ENCODE data around the gene TBC1D2.

Gene TBC1D2

DNA sequence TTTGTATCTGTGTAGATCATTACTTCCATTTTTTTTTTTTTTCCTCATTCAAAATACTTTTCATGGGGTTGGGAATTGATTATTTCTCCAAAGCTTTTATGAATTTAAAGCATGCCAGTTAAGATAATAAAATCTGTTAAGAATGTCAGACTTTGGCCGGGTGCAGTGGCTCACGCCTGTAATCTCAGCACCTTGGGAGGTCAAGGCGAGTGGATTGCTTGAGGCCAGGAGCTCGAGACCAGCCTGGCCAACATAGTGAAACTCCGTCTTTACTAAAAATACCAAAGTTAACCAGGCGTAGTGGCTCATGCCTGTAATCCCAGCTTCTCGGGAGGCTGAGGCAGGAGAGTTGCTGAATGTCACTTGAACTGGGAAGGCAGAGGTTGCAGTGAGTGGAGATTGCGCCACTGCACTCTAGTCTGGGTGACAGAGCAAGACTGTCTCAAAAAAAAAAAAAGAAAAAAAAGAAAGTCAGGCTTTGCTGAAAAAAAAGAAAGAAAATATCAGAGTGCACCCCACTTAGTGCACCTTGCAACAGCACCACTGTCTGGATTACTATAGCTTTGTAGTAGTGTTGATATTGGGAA lies 18.5 kb downstream of the TBC1D2 start:
- DNase-seq: no peak

DNA sequence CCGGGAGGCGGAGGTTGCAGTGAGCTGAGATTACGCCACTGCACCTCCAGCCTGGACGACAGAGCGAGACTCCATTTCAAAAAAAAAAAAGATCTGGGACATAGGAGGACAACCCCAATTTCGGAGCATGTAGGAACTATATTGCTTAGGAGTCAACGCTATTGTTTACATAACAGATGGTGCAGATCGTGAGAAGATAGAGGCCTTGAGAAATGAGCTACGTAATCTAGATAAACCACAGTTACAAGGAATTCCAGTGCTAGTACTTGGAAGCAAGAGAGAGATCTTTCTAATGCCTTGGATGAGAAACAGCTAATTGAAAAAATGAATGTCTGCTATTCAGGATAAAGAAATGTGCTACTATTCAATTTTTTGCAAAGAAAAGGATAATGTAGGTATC lies 20.3 kb downstream of the TBC1D2 start:
- peak; percentile 58 for DNase-seq

DNA sequence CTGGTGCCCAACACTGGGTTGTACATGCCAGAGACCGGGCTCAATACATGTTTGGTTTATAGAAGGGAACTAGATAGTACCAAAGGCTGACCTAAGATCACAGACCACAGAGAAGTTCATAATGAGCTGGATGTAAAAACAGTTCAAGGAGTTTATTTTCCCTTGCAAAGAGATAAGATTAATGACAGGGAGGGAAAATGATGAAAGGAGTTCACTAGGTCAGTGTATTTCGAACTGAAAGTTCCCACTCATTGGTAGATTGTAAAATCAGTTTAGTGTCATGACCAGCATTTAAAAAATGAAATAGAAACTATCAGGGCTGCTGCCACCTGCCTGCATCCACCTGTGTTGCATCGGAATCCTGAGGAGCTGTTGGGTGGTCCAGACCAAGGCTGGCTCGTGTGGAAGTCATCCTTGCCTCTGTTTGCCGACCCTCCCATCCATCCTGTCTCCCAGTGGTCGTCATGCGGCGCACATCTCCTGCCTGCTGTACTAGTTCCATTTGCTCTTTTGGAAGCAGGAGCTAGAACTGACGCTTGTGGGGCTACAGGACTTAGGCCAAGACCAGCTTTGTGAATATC lies 21.1 kb downstream of the TBC1D2 start:
- DNase-seq: no peak

DNA sequence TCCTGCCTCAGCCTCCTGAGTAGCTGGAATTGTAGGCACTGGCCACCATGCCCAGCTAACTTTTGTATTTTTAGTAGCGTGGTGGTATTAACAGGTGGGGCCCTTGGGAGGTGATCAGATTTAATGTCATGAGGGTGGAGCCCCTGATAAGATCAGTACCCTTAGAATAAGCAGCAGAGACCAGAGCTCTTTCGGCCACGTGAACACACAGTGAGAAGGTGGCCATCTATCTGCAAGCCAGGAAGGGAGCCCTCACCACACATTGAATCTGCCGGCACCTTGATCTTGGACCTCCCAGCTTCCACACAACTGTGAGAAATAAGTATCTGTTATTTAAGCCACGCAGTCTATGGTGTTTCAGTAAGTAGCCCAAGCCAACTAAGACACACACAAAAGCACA lies 22.5 kb downstream of the TBC1D2 start:
- DNase-seq: no peak

DNA sequence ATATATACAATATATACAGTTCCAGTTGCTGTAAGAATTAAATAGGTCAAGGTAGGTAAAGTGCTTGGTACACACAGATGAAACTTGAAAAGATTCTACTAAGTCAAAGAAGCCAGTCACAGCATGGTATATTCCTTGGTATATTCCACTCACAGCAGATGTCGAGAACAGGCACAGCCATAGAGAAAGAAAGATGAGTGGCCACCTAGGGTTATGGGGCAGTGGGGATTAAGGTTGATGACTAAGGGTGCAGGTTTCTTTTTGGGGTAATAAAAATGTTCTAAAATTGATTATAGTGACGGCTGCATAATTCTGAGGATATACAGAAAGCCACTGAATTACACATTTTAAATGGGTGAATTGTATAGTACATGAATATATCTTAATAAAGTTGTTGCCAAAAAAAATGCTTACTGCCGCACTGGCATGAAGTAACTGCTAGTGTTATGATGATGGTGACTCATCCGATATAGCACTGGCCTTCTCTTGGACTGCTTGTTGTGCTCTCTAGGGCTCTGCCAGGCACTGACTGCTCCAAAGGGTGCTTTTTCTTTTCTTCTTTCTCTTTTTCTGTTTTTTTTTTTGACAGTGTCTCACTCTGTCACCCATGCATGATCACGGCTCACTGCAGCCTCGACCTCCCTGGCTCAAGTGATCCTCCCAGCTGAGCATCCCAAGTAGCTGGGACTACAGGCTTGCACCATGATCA lies 23.5 kb downstream of the TBC1D2 start:
- DNase-seq: no peak

DNA sequence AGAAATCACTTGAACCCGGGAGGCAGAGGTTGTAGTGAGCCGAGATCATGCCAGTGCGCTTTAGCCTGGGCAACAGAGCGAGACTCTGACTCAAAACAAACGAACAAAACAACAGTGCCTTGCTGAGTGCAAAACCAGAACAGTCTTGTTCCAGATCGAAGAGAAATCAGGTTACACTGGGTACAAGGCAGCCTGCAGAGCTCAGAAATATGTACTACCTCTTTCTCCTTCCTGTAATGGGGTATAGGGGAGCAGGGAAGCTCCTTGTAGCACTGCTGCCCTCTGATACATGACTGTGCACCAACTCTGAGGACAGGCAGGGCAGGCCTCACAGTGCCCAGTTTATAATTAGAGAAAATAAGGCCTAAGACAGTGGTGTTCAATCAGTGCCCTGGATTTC lies 24.7 kb downstream of the TBC1D2 start:
- DNase-seq: no peak

DNA sequence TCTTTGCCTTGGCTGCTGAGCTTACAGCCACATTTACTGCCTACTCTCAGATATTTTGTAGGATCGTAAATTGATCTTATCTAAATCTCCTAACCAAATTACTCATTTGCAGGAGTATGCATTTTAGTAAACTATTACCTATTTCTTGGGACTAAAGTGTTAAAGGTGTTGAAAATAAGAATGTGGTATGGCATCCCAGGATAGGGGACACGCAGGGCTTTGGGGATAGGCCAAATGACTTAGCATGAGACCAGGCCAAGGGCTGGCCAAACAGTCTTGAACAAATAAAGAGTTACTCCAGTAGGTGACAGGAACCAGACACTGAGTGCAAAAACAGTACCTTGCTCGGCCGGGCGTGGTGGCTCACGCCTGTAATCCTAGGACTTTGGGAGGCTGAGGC lies 25.1 kb downstream of the TBC1D2 start:
- no peak for DNase-seq

DNA sequence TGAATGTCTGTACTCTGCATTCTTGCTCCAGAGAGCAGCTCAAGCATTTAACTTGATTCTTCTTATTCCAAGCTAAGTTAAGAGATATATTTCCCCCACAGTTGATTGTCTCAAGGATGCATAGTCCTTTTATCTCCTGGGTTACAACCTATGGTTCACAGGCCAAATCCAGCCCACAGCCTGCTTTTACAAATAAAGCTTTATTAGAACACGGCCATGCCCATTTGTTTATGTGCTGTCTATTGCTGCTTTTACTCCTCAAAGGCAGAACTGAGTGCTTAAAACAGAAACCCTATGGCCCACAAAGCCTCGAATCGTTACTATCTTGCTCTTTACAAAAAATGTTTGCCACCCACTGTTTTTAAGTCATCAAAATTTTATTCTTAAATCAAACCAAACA lies 25.8 kb downstream of the TBC1D2 start:
- no peak for DNase-seq

DNA sequence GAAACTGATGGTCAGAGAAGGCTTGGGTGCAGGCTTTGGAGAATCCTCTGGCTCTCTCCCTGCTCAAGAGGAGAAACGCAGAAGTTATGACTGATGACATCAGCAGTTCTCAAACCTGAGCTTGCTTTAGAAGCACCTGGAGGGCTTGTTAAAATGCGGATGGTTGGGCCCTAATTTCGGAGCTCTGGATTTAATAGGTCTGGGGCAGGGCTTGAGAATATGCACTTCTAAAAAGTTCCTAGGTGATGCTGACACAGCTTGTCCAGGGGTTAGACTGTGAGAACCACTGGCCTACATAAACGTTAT lies 26.4 kb downstream of the TBC1D2 start:
- DNase-seq: no peak

DNA sequence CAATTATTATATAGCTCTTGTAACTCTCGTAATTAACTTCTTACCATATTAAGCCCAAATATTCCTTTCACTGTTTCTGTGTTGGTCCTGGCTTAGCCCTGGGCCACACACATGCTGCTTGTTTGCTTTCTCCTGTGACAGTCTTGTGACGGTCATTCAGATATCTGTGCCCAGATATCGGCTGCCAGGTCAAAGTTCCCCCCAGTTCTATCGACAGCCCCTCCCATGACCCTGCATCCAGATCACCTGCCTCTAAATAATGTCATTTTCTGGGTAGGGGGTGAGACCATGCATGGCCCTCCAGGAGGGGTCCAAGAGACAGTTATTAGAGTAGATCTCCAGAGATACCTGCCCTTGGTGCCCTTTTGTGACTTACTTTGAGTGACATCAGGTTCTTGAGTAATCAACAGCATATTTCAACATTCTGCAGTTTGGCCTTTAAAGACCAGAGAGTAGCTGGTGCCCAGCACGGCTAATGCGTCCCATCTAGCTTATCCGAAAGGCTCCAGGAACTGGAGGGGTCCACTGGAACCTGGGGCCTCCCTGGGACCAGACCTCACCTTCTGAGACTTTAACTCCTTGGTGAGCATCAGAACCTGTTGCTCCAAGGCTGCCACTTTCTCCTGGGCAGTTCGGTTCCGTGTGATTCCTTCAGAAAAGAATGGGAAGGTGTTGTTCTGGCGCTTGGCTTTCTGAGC lies 26.9 kb downstream of the TBC1D2 start:
- DNase-seq: no peak

DNA sequence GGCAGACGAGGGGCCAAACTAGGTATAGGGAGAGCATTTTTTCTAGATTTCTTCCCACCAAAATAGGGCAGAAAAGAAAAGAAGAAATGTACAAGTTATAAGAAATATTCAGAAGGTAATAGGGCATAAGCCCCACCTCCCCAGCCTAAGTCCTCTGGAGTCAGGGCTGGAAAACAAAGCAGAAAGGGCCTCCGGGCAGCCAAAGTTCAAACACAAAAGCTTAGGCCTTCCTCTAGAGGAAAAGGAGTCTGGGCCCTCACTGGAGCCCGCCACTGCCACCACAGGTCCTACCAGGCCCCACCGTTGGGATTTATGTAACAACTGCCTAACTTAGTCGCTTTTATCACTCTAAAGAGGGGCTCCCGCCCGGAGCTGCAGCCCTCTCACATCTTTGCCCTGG lies 27.6 kb downstream of the TBC1D2 start:
- no peak for DNase-seq

DNA sequence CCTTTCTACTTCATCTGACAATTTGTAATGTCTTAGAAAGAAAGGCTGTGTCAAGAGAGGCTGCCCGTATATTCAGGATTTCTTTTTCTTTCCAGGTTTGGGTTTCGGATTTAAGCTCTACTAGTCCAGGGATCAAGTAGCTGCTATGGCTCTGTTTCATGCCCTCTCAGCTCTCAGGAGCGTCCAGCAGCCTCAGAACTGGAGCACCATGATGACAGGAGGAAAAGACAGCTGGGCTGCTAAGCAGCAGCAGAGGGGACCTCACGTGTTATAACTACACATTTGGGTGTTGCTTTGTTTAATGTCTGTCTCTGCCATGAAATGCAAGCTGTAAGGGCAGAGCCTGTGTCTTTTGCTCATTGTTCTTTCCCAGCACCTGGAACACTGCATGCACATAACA lies 28.5 kb downstream of the TBC1D2 start:
- peak; percentile 80 for DNase-seq

DNA sequence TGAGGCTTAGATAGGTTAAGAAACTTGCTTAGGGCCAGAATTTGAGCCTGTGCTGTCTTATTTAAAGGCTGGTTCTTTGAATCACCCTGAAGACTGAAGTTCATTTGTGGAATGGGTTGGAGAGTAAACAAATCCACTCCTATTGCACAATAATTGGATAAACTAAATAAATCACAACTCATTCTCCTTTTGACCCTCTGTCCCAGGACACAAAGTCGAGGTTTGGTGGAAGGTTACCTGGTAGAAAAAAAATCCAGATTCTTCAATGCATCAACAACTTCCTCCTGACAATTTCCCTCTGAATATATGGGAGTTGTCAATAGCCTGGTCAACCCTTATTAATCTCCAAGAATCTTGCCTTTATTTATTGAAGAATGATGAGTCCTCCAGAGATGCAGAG lies 28.9 kb downstream of the TBC1D2 start:
- no peak for DNase-seq

DNA sequence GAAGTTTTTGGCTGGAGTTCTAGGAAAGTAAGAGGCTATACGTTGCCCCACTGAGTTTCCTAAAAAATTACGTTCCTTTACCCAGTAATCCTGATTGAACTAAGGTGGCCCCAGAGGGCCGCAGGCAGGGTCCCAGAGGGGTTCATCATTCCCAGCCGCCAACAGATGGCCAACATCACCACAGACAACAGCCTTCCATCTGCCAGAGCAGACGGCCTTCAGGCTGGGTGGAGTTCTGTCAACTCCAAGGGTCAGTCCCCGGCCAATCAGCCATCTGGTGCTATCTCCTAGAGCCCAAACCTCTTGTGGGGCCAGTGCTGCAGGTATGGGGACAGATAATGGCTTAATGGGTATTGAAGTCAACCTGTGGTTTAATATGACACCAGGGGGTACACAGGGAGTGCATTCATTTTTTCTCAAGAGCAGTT lies 30.4 kb downstream of the TBC1D2 start:
- peak; percentile 77 for DNase-seq

DNA sequence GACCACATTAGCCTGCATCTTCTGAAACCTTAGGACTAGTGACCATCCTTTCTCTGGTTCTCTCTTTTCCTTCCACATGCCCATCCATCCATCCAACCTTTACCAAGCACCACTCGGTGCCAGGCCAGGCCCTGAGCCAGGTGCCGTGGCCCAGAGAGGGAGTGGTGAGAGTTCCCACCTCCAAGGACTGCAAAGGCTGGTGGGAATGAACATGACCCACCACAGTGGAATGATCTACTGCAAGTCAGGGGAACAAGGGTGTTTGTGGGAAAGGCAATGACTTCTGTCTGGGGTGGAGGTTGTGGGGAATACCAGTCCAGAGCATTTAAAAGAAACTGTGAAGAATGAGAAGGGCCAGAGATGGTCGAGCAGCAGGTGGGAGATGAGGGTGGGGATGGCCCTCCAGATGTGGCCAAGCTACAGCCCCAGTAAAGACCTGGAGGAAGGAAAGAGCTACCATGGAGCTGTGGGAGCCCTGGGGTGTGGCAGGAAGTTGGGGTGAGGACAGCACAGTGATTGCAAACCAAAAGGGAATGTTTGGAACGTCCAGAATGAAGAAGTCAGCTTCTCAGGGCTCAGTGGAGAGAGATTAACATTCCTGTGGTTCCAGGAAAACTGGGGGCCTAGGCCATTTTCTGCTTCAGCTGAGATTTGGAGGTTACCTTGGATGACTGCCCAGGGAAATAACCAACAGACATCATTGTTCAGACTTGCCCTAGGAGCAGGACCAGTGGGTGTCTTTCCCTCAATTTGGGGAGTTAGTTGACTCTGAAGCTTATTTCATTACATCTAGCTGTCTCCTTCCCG lies 32.4 kb downstream of the TBC1D2 start:
- DNase-seq: peak; percentile 38

DNA sequence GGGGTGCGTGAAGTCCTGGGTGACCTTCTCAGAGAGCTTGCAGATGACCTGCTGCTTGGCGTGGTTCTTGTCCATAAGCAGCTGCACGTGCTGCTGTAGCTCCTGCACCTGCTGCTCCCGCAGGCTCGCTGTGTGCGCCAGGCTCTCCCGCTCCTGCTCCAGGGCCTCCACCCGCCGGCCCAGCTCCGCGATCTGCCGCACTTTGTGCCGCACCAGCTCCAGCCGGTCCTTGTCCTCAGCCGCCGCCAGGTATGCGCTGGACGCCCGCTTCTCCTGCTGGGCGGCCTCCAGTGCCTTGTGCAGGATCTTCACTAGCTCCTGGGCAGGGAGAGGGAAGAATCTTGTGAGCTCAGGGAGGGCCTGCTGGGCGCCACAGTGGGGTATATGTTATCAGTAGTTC lies 34.5 kb downstream of the TBC1D2 start:
- no peak for DNase-seq

DNA sequence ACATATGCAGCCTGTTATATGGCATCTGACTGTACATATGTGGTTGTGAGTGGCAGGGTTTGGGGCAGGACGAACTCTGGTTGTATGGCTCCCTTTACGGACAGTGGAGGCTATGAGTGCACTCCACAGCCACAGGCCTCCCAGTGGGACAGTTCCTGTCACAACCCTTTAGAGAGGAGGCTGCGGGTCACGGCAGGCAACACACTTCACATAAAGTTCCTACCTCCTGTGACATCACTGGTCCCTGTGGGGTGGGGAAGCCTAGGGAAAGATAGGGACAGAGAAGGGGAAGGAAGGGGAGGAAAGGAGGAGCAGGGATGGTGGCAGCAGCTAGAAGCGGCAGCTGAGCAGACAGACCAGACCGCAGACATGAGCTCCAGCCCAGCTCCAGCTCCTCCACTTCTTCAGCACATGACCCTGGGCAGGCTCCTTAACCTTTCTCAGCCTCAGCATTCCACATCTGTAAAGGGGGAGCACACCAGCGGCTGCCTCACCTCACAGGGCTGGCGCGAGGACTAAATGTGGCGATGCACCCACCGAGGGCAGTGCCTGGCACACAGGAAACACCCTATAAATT lies 35.6 kb downstream of the TBC1D2 start:
- DNase-seq: no peak

DNA sequence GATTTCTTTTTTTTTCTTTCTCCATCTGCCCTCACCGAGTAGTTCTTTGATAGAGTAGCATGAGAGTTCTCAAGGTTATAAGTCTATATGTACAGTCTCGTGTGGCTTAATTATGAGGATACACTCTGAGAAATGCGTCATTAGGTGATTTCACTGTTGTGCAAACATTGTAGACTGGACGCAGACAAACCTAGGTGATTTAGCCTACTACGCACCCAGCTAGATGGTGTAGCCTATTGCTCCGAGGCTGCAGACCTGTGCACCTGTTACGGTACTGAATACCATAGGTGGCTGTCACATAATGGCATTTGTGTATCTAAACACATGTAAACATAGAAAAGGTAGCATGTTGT lies 36.1 kb downstream of the TBC1D2 start:
- DNase-seq: no peak

DNA sequence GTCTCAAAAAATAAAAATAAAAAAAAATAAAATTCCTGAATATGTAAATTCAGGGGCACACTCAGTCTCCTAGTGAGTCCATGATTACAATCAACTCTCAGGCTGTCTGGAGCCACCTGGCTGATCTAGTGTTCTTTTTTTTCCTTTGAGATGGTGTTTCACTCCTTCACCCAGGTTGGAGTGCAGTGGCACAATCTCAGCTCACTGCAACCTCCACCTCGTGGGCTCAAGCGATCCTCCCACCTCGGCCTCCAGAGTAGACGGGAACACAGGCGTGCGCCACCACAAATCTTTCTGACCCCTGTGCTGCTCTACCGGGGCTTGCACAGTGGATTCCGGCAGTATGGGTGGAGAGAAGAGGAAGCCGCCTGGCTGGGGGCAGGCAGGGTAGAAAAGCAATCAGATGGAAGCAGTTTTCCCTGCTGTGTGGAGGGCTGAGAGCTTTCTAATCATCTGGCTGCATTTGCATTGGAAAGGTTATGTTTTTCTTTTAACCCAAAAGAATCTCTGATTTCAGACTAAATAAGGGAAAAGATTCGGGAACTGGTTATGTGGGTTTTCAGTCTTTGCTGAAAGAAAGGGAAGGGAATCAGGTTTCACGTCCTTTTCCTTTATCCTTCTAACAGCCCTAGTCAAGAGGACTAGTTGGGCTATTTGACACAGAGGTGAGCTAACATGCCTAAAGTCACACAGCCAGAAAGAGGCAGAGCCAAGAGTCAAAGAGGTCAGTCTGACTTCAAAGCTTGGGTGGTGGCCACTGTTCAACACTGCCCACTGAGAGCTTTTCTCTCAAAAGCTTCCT lies 36.7 kb downstream of the TBC1D2 start:
- no peak for DNase-seq

DNA sequence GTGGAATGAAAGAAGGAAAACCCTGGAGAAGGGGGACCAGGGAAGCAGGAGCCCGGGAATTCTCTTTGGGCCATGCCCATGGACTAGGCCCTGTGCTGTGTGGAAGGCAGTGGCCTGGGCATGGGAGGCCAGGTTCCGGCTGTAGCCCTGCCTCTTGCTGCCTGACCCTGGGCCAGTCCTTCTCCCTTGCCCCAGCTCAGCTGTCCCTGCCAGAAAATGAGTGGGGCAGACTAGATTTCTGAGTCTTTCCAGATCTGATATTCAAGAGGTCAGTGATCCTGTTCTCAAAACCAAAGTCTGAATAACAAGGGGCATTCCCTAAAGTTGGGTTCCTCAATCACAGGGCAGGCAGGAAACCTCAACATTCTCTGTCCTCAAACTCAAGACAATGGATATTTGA lies 38.2 kb downstream of the TBC1D2 start:
- DNase-seq: no peak

DNA sequence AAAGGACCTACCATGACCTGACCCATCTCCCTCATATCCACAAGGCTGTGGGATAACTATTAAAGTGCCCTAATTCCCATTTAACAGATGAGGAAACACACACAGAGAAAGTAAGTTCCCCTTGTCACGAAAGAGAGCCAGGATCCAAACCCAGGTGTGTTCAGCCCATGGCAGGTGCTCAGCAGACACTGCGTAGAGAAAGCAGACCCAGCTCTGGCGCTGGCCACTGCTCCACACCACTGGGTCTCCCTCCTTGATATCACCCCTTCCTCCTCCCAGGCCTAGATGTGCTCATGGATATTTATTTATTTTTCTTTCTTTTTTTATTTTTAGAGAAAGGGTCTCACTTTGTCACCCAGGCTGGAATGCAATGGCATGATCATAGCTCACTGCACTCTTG lies 39.1 kb downstream of the TBC1D2 start:
- DNase-seq: no peak

DNA sequence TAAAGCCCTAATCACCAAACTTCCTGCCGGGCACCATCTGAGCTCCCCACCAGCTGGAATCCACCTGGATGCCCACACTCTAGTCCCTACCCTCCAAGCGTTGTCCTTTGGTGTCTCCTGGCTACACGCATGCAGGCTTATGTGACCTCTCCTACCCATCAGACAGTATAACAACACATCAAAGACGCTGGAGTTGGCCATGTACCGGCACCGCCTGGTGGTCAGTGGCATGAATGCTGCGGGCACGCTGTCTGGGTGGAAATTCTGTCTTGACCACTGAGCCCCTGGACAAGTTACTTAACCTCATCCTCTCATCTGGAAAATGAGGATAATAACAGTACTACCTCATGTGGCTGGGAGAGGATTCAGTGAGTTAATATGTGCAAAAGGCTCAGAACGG lies 39.6 kb downstream of the TBC1D2 start:
- no peak for DNase-seq
